ENCODE data around the gene RC3H1. TPM values are rescaled to one million over a fixed set of nuclear protein-coding genes. Genes with fewer than 3 reads are reported as not detected.

Gene RC3H1
- total and polyA plus RNA-seq, 10 of the 15 experiments (the other 5 are each of a cell fraction or from before 2014, with no cell fraction given): 1.4 to 33.9 (median 11.8) TPM

DNA sequence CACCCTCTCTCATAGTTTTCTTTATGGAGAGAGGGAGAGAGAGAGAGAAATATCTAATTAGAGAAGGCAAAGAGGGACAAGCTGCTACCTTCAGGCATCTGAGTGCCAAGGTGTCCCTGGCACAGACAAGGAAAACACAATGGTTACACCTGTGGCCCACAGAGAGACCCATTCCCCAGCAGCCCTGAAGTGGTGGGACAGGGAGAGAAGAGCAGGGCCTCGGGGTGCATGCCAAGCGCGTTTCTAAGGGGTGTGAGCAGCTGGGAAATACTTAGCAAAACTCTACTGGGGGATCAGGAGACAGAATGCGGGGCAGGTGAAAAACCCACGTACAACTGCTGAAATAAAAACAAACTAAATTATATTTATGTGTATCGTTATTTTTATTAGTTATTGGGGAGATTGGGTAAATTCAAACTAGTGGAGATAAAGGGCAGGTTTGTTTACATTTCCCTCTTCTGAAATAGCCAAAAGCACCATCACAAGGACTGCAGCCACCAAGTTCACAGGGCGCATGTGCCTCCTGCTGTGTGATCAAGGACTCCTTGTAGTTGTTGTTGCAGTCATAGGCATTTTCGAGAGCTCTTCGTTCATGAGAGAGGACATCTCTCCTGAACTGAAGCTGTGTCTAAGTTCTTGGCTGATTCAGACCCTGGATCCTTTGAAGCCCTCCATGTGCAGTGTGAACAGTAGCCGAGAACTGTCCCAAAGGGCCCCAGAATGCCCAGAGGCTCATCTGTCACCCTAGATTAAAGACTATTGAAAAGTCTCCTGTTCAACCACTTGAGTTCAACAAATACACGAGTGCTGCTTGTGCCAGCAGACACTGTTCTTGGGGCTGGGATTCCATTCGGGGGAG, 104.3 kb downstream of the RC3H1 start:
- FAIRE-seq: no peak
- ChIA-PET SMC1A (ENCODE audit: uncharacterized antibody, unreplicated experiment) (interaction anchor here (1.6 kb wide), 1 partner anchor 147 kb away, joined by 3 read pairs; no protein-coding TSS in a partner anchor), POLR2A (no interaction called here), CTCF (no interaction called here), RAD21 (ENCODE audit: unreplicated experiment) (no interaction called here)
- H2AFZ ChIP-seq (ENCODE audit: control insufficient read depth, low read depth, low read length): no peak overlapping the region
- no peak overlapping the region for H3K4me2 ChIP-seq (ENCODE audit: control insufficient read depth, insufficient read depth)
- in situ Hi-C loops (cut with MboI) (no loop called here), intact Hi-C loops (cut with micrococcal nuclease; ENCODE audit: unreplicated experiment) (no loop called here)
- no peak for ATAC-seq
- H3K79me2 ChIP-seq (ENCODE audit: control insufficient read depth, insufficient read depth, low read length): no peaks in the 10 kb centered on the region
- no peak overlapping the region for H3K4me3 ChIP-seq
- H3K36me3 ChIP-seq (ENCODE audit: control insufficient read depth in 2 of 2, insufficient read depth in 2 of 2, low read length in 1 of 2): no peaks in the 10 kb centered on the region
- no peaks in the 10 kb centered on the region for H3K9me3 ChIP-seq (replicated peaks; ENCODE audit: control insufficient read depth, insufficient read depth, low read length)
- no peak overlapping the region for H3K9ac ChIP-seq (ENCODE audit: control insufficient read depth, insufficient read depth, low read length)
- H3K27me3 ChIP-seq (replicated peaks in 1 of 2; ENCODE audit: control insufficient read depth in 2 of 2, insufficient read depth in 2 of 2, low read length in 1 of 2): peaks cover 0 to 1% of the 10 kb centered on the region in 2 experiments; a peak in 1 of 4 replicates
- TF ChIP-seq HDGF (IDR thresholded peaks at IDR 0.05): no peak
- no peak for TF ChIP-seq ESRRA (IDR thresholded peaks at IDR 0.05; ENCODE audit: low read length)
- TF ChIP-seq, protein P1, sequence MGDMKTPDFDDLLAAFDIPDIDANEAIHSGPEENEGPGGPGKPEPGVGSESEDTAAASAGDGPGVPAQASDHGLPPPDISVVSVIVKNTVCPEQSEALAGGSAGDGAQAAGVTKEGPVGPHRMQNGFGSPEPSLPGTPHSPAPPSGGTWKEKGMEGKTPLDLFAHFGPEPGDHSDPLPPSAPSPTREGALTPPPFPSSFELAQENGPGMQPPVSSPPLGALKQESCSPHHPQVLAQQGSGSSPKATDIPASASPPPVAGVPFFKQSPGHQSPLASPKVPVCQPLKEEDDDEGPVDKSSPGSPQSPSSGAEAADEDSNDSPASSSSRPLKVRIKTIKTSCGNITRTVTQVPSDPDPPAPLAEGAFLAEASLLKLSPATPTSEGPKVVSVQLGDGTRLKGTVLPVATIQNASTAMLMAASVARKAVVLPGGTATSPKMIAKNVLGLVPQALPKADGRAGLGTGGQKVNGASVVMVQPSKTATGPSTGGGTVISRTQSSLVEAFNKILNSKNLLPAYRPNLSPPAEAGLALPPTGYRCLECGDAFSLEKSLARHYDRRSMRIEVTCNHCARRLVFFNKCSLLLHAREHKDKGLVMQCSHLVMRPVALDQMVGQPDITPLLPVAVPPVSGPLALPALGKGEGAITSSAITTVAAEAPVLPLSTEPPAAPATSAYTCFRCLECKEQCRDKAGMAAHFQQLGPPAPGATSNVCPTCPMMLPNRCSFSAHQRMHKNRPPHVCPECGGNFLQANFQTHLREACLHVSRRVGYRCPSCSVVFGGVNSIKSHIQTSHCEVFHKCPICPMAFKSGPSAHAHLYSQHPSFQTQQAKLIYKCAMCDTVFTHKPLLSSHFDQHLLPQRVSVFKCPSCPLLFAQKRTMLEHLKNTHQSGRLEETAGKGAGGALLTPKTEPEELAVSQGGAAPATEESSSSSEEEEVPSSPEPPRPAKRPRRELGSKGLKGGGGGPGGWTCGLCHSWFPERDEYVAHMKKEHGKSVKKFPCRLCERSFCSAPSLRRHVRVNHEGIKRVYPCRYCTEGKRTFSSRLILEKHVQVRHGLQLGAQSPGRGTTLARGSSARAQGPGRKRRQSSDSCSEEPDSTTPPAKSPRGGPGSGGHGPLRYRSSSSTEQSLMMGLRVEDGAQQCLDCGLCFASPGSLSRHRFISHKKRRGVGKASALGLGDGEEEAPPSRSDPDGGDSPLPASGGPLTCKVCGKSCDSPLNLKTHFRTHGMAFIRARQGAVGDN (IDR thresholded peaks at IDR 0.05): no peak
- no peak for TF ChIP-seq GATAD2B (conservative IDR thresholded peaks at IDR 0.05; ENCODE audit: low read depth)
- TF ChIP-seq, protein P2, sequence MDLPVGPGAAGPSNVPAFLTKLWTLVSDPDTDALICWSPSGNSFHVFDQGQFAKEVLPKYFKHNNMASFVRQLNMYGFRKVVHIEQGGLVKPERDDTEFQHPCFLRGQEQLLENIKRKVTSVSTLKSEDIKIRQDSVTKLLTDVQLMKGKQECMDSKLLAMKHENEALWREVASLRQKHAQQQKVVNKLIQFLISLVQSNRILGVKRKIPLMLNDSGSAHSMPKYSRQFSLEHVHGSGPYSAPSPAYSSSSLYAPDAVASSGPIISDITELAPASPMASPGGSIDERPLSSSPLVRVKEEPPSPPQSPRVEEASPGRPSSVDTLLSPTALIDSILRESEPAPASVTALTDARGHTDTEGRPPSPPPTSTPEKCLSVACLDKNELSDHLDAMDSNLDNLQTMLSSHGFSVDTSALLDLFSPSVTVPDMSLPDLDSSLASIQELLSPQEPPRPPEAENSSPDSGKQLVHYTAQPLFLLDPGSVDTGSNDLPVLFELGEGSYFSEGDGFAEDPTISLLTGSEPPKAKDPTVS (IDR thresholded peaks at IDR 0.05; ENCODE audit: low read depth, low read length): no peak
- no TSS peak for BruUV-seq (replicated peaks)
- H3K27ac ChIP-seq (ENCODE audit: control insufficient read depth, insufficient read depth): no peak overlapping the region
- no peaks in the 10 kb centered on the region for H4K20me1 ChIP-seq (ENCODE audit: control insufficient read depth, insufficient read depth)
- 59% methylated on average over 12 of the region's 12 CpGs for WGBS (ENCODE audit: insufficient coverage, insufficient replicate concordance, low lambda C conversion rate, missing lambda C conversion rate)
- no peaks in the 10 kb centered on the region for H3K4me1 ChIP-seq (ENCODE audit: control insufficient read depth, insufficient read depth, low read length)
- DNase-seq (ENCODE audit: low read depth, low spot score): no peak
